ENCODE data around the gene ZNRF4. TPM values are rescaled to one million over a fixed set of nuclear protein-coding genes. Genes with fewer than 3 reads are reported as not detected.
"Not testable (repeated sequence)": the region's sequence is repeated elsewhere in the genome, so short reads cannot be mapped to it uniquely, and the experiment has no call there.

The ZNRF4 gene
- total RNA-seq, result not detected
- long read RNA-seq, result 0 reads

- no peak for DNase-seq (ENCODE audit: low spot score)
These were observed at the start of gene ZNRF4 for GRCh38 chr19:5455367-5456129. Gene ZNRF4 (plus strand): TSS chr19:5455417. CDS start chr19:5455492, 75 bp downstream.

- DNase-seq (ENCODE audit: low spot score), result not testable (repeated sequence)
These were observed 49.0 kb upstream of the ZNRF4 start for GRCh38 chr19:5406198-5406597.

DNA sequence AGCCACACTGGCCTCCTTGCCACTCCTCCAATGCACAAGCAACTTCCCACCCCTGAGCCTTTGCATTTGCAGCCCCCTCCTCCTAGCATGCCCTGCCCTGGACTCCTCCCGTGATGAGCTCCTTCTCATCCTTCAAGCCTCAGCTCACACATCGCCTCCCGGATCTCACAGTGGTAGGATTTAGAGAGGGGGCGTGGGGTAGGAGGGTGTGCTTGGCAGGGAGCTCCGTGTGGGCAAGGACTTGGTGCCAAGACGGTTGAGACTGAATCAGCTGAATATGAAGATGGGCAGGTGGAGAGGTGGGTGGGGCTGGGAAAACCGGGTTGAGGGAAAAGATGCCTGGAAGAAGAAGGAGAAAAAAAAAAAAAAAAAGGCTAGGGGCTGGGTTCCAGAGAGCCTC is 48.4 kb upstream of the ZNRF4 start:
- no peak for DNase-seq (ENCODE audit: low spot score)

- no peak for DNase-seq (ENCODE audit: low spot score)
These were observed 47.9 kb upstream of the ZNRF4 start for GRCh38 chr19:5407356-5407755.

GRCh38 chr19:5417495-5418436 is 37.5 kb upstream of the ZNRF4 start:
- DNase-seq (ENCODE audit: low spot score), result no peak

GRCh38 chr19:5418677-5419076 is 36.5 kb upstream of the ZNRF4 start:
- DNase-seq (ENCODE audit: low spot score), result no peak

DNA sequence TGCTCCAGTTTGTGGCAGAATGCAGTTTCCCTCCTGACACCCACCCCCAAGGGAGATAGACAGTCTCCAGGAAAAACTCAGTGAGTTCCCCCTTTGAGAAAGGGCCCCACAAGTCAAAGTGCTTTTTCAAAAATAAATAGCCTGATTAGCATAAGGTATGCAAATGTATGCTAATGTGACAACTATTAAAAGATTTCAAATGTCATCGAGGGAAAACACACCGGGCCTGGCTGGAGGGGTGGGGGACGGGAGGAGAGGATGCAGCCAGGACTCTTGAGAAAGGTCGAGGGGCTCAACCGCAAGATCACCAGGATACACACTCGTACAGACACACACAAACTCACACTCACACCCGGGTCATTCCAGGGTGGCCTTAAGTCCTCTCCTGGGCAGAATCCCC is 34.3 kb upstream of the ZNRF4 start:
- no peak for DNase-seq (ENCODE audit: low spot score)

- DNase-seq (ENCODE audit: low spot score), result no peak
These were observed 31.6 kb upstream of the ZNRF4 start for GRCh38 chr19:5423567-5424125.

GRCh38 chr19:5424192-5424973 is 30.8 kb upstream of the ZNRF4 start:
- DNase-seq (ENCODE audit: low spot score), result no peak

DNA sequence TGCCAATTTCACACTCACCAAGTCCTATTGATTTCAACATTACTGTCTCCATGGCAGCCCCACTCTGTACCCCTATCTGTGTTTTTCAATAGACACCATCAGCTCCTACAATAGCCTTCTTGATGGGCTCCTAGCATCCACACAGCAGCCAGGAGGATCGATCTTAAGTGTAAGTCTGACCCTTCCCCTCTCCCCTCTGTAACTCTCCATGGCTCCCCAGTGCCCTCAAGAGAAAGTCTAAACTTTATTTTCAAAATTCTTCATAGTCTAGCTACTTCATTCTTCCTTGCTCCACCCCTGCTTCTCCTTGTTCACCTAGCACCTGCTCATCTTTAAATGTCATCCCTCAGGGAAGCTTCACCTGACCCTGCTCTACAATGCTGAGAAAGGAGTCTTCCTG is 30.0 kb upstream of the ZNRF4 start:
- no peak for DNase-seq (ENCODE audit: low spot score)

GRCh38 chr19:5430237-5430636 is 25.0 kb upstream of the ZNRF4 start:
- DNase-seq (ENCODE audit: low spot score), result no peak

GRCh38 chr19:5432687-5433086 is 22.5 kb upstream of the ZNRF4 start:
- DNase-seq (ENCODE audit: low spot score), result no peak

DNA sequence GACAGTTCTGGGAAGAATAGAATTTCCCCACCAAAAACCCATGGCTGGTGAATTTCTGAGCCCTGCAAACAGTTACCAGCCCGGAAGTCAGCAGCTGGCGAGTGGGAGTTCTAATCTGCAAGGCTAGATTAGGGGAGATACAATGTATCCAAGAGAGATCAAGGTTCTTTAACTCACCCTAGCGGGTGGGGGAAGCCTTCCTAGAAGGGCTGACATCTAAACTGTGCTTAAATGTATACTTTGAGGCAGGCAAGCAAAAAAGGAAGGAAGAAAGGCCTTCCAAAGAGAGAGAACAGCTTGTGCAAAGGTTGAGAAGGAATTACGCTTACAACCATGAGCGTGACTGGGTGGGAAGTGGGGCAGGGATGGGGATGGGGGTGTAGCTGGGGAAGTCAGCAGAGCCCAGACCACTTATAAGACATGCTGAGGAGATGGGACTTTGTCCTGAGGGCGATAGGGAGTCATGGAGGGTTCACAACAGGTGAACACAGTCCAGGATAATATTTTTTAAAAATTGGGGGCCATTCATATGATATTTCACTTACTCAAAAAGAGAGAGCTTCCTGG is 20.8 kb upstream of the ZNRF4 start:
- no peak for DNase-seq (ENCODE audit: low spot score)

DNA sequence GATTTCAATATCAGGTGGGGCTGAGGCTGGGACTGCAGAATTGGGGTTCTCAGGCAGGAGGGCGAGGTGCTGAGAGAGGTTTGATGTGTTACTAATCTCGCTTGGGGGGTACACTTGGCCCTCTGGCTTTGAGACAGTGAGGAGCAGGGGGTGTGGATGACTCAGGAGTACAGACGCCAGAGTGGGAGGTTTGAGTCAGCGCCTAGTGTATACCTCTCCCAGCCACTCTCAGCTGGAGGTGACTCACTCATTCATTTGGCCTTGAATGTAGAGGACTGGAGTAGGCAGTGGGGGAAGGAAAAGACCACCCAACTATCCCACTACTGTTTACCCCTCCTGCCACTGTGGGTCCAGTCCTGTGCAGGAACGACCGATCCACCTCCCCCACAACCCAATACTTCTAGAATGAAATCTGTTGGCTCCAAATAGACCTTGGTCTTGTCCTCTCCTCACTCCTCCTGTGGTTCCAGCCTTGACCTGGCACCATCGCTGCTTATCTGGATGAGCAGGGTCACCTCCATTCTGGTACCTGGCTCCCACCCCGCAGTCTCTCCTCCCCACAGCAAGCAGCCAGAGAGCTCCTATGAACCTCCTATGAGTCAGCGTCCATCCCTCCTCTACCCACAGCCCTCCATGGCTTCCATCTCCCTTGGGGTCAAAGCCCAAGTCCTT is 20.1 kb upstream of the ZNRF4 start:
- no peak for DNase-seq (ENCODE audit: low spot score)

- no peak for DNase-seq (ENCODE audit: low spot score)
These were observed 19.6 kb upstream of the ZNRF4 start for GRCh38 chr19:5435642-5436017.

DNA sequence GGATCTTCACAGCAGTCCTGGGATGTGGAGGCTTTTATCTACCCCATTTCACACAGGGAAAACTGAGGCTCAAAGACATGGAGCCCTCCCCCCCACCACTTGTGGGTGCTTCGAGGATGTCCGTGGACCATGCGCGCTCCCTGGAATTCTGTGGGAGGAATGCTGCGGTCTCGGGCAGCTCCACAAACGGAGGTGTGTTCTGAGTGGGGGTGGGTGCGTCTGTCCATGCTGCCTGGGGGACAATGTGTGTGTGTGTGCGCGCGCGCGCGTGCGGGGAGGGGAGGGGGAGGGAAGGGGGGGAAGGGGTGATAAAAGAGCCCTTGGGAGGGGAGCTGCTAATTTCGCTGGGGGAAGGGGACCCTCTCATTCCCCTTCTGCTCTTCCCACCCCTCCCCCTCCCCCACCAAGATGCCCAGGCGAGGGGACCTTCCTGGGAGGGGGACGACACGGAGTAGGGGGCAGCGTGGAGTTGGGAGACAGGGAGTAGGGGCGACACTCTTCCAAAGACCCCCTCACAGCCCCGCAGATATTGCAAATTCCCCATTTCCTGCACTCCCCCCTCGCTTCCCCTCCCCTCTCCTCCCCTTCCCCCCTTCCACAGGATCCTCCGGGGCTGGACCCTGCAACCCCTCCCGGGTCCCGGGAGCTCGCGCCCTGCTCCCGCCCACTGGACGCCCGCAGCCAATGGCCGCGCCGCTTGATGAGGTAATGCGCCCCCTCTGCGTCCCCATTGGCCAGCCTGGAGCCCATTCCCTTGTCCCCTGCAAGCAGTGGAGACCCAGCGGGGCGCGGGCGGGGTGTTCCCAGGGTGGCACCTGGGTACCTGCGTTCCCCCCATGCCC is 18.9 kb upstream of the ZNRF4 start:
- no peak for DNase-seq (ENCODE audit: low spot score)

DNA sequence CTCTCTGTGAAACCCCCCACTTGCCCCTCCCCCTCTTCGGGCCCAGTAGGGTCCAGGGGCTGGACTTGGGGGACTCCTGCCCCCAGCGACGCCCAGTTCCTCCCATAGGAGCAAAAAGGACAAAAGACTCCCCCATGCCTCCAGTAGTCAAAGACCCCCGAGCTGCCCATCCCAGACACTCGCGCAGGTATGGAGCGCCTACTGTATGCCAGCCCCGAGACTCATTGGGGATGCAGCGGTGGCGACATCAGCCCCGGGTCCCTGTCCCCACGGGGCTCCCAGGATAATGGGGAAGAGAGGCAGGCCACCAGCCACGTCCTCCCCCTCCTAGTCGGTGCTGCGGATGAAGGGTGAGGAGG is 18.3 kb upstream of the ZNRF4 start:
- no peak for DNase-seq (ENCODE audit: low spot score)

DNA sequence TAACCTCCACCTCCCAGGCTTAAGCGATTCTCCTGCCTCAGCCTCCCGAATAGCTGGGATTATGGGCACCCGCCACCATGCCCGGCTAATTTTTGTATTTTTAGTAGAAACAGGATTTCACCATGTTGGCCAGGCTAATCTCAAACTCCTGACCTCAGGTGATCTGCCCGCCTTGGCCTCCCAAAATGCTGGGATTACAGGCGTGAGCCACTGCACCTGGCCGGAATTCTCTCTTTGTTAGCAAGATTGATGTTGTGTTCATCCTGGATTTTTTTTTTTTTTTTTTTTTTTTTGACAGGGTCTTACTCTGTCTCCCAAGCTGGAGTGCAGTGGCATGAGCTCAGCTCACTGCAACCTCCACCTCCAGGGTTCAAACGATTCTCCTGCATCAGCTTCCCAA is 16.5 kb upstream of the ZNRF4 start:
- not testable (repeated sequence) for DNase-seq (ENCODE audit: low spot score)

DNA sequence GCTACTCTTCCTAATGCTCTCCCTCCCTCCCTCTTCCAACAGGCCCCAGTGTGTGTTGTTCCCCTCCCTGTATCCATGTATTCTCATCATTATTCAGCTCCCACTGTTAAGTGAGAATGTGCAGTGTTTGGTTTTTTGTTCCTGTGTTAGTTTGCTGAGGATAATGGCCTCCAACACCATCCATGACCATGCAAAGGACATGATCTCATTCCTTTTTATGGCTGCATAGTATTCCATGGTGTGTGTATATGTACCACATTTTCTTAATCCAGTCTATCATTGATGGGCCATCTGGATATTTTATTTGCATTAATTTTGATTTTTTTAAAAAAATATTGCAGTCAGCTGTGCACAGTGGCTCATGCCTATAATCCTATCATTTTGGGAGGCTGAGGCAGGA is 15.8 kb upstream of the ZNRF4 start:
- no peak for DNase-seq (ENCODE audit: low spot score)

- DNase-seq (ENCODE audit: low spot score), result no peak
These were observed 14.9 kb upstream of the ZNRF4 start for GRCh38 chr19:5440299-5440698.
